GM19395 (cell line): ENCODE results near the gene CFAP46.
"Not testable (repeated sequence)": the region's sequence is repeated elsewhere in the genome, so short reads cannot be mapped to it uniquely, and the experiment has no call there.

Source experiments
- ATAC-seq: cut with Tn5 transposase; IDR thresholded peaks from one replicate; pipeline ENCODE4 v1.9.1; 2021; ENCODE audit warnings: mild to moderate bottlenecking, moderate library complexity; ENCODE audit not compliant: unreplicated experiment

CFAP46 gene

GRCh38 chr10:132833421-132834111 lies 108.8 kb downstream of the CFAP46 start:
- ATAC-seq: no peak

- no peak for ATAC-seq
These were observed 110.0 kb downstream of the CFAP46 start for GRCh38 chr10:132832186-132832969.

GRCh38 chr10:132829403-132829802 lies 113.0 kb downstream of the CFAP46 start:
- no peak for ATAC-seq

- ATAC-seq: no peak
These were observed 113.7 kb downstream of the CFAP46 start for GRCh38 chr10:132828681-132829080.

- no peak for ATAC-seq
These were observed 114.4 kb downstream of the CFAP46 start for GRCh38 chr10:132827861-132828539.

- ATAC-seq: no peak
These were observed 115.0 kb downstream of the CFAP46 start for GRCh38 chr10:132827423-132827789.

GRCh38 chr10:132826524-132827422 lies 115.6 kb downstream of the CFAP46 start:
- ATAC-seq: no peak

- not testable (repeated sequence) for ATAC-seq
These were observed 116.4 kb downstream of the CFAP46 start for GRCh38 chr10:132825783-132826523.

GRCh38 chr10:132820056-132820455 lies 122.3 kb downstream of the CFAP46 start:
- no peak for ATAC-seq

GRCh38 chr10:132817701-132818211 lies 124.6 kb downstream of the CFAP46 start:
- no peak for ATAC-seq

GRCh38 chr10:132816718-132817117 lies 125.7 kb downstream of the CFAP46 start:
- no peak for ATAC-seq

- ATAC-seq: no peak
These were observed 127.1 kb downstream of the CFAP46 start for GRCh38 chr10:132815168-132815857.

- no peak for ATAC-seq
These were observed 127.9 kb downstream of the CFAP46 start for GRCh38 chr10:132814469-132814856.

GRCh38 chr10:132813560-132814468 lies 128.6 kb downstream of the CFAP46 start:
- no peak for ATAC-seq

GRCh38 chr10:132813001-132813401 lies 129.4 kb downstream of the CFAP46 start:
- no peak for ATAC-seq

- ATAC-seq: no peak
These were observed 129.8 kb downstream of the CFAP46 start for GRCh38 chr10:132812520-132812919.

- ATAC-seq: no peak
These were observed 130.4 kb downstream of the CFAP46 start for GRCh38 chr10:132811891-132812481.
